SK-N-MC (cell line): ENCODE data around the gene DLD.

Experiments used
- EZH2 ChIP-seq: fragments of 200-600 bp; sonication (generic); IDR thresholded peaks from one replicate; pipeline ENCODE4 v1.6.1; 2017; ENCODE audit warnings: antibody characterized with exemption
- FOXP2 ChIP-seq: optimal IDR thresholded peaks from 2 replicates; pipeline ENCODE3; 2011; ENCODE audit warnings: mild to moderate bottlenecking, moderate library complexity; ENCODE audit not compliant: insufficient read depth; ENCODE audit errors: extremely low read length, control extremely low read depth
- POLR2AphosphoS5 ChIP-seq: IDR thresholded peaks from 2 replicates; pipeline ENCODE4 v1.6.1; 2012; ENCODE audit warnings: mild to moderate bottlenecking, low read depth, low read length, borderline replicate concordance

- TF ChIP-seq POLR2AphosphoS5 = no peak
- no peak for TF ChIP-seq EZH2
- no peak for TF ChIP-seq FOXP2
Observed at GRCh38 chr7:107876916-107877315, 14.1 kb upstream of the DLD start.
